ENCODE results near the gene ZNG1C.
"Not testable (repeated sequence)": the region's sequence is repeated elsewhere in the genome, so short reads cannot be mapped to it uniquely, and the experiment has no call there.

Gene ZNG1C

GRCh38 chr9:68241683-68242082, at the start of gene ZNG1C:
TSS of gene ZNG1C (plus strand) at chr9:68241983. CDS start at chr9:68242032, 49 bp downstream.
- not testable (repeated sequence) for DNase-seq (ENCODE audit: low read depth in 2 of 2)

- not testable (repeated sequence) for DNase-seq (ENCODE audit: low read depth in 2 of 2)
Measured at GRCh38 chr9:68242437-68242836, 654 bp downstream of the ZNG1C start.

- not testable (repeated sequence) for DNase-seq (ENCODE audit: low read depth in 2 of 2)
Measured at GRCh38 chr9:68281041-68281440, 39.3 kb downstream of the ZNG1C start.

GRCh38 chr9:68302567-68302966, 60.8 kb downstream of the ZNG1C start, which contains the start of gene FOXD4L3:
TSS of gene FOXD4L3 (plus strand) at chr9:68302867. CDS start at chr9:68302952, 85 bp downstream.
- DNase-seq (ENCODE audit: low read depth in 2 of 2) = not testable (repeated sequence)

- DNase-seq (ENCODE audit: low read depth in 2 of 2) = not testable (repeated sequence)
Measured at GRCh38 chr9:68303771-68304170, 62.0 kb downstream of the ZNG1C start.

DNA sequence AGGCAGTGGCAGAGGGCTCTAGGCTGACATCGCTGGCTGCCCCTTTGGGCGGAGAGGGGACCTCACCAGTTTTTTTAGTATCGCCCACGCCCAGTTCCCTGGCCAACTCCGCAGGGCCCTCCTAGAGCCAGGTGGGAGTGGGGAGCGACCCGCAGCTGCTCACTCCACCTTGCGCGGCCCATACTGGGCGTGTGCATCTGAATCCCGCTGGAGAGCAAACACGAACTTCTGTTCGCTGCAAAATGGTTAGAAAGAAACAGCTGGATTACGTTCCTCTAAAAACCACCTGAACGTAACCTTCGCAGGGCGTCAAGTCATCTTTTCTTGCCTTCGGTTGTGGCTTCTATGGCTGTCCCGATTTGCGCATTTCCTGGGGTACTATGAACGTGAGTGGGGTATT, 62.4 kb downstream of the ZNG1C start:
- DNase-seq (ENCODE audit: low read depth in 2 of 2) = not testable (repeated sequence)

GRCh38 chr9:68304777-68305176, 63.0 kb downstream of the ZNG1C start:
- DNase-seq (ENCODE audit: low read depth in 2 of 2) = not testable (repeated sequence)

DNA sequence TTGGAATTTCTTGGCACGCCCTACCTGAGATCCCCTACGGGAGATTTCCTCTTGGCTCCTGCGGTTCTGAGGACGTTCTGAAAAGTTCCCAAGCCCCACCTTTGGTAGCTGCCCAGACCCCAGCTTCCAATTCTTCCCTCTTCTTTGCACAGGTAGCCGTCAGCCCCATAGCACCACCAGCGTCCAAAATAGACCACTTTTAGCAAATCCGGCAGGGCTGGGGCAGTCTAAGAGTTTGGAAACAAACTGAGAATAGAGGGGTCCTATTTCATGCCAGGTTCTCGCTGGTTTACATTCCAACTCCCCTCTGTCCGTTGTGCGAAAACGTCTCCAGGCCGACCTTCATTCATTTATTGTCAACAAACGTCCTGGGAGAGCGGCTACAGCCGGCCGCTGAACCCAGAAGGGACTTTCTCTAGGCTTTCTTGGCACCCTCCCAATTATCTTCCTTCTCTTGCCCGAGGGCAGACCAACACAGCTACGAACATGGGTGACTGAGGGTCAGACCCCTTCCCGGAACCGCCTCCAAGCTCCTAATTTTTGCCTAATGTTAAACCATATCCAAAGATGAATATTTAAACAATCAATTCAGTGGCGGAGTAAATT, 64.0 kb downstream of the ZNG1C start:
- DNase-seq (ENCODE audit: low read depth in 2 of 2) = not testable (repeated sequence)

- not testable (repeated sequence) for DNase-seq (ENCODE audit: low read depth in 2 of 2)
Measured at GRCh38 chr9:68306391-68306964, 64.7 kb downstream of the ZNG1C start.

DNA sequence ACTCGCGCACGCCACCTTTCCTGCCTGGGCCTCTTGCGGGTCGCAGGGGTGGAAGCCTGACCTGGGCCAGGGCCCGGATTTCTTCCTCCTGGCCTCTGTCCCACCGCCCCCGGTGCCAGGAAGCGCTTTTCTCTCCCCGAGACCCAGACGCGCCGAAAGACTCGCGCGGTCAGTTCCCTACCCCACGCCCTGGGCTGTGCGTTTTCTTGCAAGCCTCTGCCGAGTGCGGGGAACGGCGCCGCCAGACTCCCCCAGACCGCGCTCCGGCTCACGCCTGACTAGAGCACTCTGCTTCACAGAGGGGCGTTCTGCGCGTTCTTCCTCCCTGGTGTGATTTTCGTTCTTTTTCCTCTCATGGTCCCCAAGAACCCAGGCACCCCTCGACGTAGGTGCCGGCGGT, 65.3 kb downstream of the ZNG1C start:
- not testable (repeated sequence) for DNase-seq (ENCODE audit: low read depth in 2 of 2)

GRCh38 chr9:68307654-68308053, 65.9 kb downstream of the ZNG1C start:
- not testable (repeated sequence) for DNase-seq (ENCODE audit: low read depth in 2 of 2)

DNA sequence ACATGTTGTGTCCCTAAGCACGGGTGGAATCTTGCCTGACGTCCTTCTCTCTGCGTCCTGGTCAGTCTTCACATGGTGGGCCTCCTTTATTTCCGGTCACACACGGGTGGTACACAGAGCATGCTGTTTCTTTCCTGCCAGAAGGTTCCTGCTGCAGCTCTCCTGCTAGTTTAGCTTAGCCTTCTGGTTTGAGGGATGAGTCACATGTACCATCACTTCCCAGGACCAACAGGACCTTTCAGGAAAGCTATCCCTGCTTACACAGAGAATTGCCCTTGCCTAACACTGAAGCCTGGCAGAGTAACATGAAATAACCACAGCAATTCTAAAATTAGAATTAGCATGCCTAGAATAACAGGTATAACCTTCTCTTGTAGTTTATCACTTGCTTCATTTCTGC, 69.4 kb downstream of the ZNG1C start:
- not testable (repeated sequence) for DNase-seq (ENCODE audit: low read depth in 2 of 2)

DNA sequence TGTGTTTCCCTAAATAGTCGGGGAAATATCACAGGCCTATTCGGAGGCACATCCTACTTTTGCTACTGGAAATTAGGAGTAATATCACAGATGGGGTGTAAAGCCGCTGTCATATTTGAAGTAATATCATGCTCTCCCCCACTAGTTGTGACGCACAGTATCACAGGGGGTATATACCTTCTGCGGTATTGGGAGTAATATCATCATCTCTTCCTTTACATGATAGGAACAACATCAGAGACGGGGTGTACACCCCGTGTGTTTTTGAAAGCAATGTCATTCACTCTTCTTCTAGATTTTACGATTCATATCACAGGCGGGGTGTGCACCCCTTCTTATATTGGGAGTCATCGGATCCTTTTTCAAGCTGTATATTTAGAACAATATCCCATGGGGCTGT, 76.4 kb downstream of the ZNG1C start:
- DNase-seq (ENCODE audit: low read depth in 2 of 2) = not testable (repeated sequence)

DNA sequence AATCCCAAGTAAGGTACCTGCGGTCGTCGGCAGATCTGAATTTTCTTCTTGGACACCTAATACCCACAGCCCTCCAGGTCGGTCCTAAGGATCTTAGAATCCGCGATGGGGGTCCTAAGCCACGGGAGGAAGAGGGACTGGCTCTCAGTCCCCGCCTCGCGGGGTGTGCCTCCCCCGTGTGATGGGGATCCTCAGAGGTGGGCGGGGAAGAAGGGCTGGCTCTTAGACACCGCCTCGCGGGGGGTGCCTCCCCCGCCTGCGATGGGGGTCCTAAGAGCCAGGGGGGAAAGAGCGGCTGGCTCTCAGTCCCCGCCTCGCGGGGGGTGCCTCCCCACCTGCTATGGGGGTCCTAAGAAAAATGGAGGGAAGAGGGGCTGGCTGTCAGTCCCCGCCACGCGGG, 82.0 kb downstream of the ZNG1C start:
- not testable (repeated sequence) for DNase-seq (ENCODE audit: low read depth in 2 of 2)

DNA sequence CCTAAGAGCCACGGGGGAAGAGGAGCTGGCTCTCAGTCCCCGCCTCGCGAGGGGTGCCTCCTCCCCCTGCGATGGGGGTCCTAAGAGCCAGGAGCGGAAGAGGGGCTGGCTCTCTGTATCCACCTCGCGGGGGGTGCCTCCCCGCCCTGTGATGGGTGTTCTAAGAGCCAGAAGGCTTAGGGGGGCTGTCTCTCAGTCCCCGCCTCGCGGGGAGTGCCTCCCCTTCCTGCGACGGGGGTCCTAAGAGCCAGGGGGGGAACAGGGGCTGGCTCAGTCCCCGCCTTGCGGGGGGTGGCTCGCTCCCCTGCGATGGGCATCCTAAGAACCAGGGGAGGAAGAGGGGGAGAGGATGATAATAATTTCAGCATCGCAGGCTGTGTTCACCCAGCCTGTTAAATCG, 82.7 kb downstream of the ZNG1C start:
- DNase-seq (ENCODE audit: low read depth in 2 of 2) = not testable (repeated sequence)

DNA sequence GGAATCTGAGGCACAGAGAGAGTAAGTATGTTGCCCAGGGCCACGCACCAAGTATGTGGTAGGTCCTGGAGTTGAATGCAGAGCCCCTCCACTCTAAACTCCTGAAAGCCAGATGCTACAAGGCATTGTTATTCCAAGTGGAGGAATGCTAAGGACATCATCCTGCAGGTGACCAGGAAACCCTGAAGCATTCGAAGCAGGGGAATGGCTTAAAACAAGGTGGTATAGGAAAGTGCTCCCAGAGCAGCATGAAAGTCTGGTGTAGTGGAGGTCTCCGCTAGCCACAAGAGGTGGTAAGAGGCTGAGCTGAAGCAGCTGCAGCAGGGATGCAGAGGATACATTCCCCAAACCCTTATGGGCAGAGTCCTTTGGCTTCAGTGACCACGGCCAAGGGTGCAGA, 87.3 kb downstream of the ZNG1C start:
- not testable (repeated sequence) for DNase-seq (ENCODE audit: low read depth in 2 of 2)

DNA sequence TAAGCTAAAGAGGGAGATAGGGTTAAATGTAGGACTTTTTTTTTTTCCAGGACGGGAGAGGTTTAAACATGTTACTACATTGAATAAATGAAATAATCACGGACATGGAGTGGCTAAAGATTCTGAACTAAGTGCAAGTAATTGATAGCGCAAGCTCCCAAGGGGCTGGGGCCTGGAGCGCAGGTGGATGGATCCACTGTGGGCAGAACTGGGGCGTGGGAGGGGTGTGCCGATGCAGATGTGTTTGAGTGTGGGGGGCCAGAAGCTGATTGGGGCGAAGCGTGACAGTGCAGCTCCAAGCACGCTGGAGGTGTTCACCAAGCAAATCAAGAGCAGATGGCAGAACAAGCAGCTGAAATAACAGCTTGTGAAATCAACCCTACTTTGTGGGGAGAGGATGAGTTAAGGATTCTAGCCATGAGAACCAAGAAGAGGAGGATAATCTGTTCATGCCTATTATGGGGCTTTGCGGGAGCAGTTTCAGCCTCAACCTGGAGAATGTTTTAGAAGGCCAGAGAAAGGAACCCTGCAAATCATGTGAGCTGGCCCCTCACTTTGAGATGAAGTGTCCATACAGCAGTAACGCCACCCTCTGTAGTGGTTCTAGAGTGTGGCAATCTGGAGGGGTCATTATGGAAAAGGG, 88.9 kb downstream of the ZNG1C start:
- DNase-seq (ENCODE audit: low read depth in 2 of 2) = not testable (repeated sequence)

GRCh38 chr9:68332122-68332521, 90.3 kb downstream of the ZNG1C start:
- not testable (repeated sequence) for DNase-seq (ENCODE audit: low read depth in 2 of 2)

- DNase-seq (ENCODE audit: low read depth in 2 of 2) = not testable (repeated sequence)
Measured at GRCh38 chr9:68335935-68336334, 94.2 kb downstream of the ZNG1C start.

GRCh38 chr9:68336639-68337339, 95.0 kb downstream of the ZNG1C start:
- not testable (repeated sequence) for DNase-seq (ENCODE audit: low read depth in 2 of 2)

DNA sequence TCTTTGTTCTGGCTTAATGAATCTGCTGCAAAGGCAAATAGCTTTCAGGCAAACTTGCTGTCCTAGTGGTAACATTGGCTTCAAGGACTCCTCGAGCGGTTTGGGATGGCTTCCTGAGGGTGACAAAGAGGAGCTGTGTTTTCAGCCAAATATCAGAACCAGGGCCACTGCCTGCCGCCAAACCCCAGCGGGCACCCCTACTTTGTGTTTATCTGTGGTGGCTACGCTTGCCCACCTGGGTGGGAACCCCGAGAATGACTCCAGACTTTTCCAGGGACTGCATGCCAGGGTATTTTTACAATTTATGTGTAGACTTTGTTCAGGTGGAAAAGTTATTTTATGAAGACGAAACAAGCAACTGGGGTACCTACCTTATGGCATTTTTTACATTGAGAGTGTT, 96.2 kb downstream of the ZNG1C start:
- DNase-seq (ENCODE audit: low read depth in 2 of 2) = not testable (repeated sequence)
